K562 (cell line): ENCODE measurements around the gene RTP3. TPM values are rescaled to one million over a fixed set of nuclear protein-coding genes. Genes with fewer than 3 reads are reported as not detected.
A peak's percentile ranks its signal among the peaks of the same experiment; 100 is the strongest.

Experiments used
- CTBP1 ChIP-seq: fragments of 450-650 bp; IDR thresholded peaks from 2 replicates; pipeline ENCODE4 v1.6.1; 2016; ENCODE audit warnings: borderline replicate concordance
- HLTF ChIP-seq: fragments of 450-650 bp; IDR thresholded peaks from 2 replicates; pipeline ENCODE4 v1.6.1; 2016
- IRF2 ChIP-seq: sonication (generic); formaldehyde crosslinking; IDR thresholded peaks from 2 replicates; pipeline ENCODE4 v1.8.1; 2022; ENCODE audit warnings: mild to moderate bottlenecking, missing genetic modification reagents
- L3MBTL2 ChIP-seq: fragments of 450-650 bp; IDR thresholded peaks from 2 replicates; pipeline ENCODE4 v1.6.1; 2016; ENCODE audit warnings: mild to moderate bottlenecking, moderate library complexity
- NR3C1 ChIP-seq: sonication (generic); formaldehyde crosslinking; IDR thresholded peaks from 2 replicates; pipeline ENCODE4 v1.8.1; 2022; ENCODE audit warnings: missing genetic modification reagents
- POLR3G ChIP-seq: IDR thresholded peaks from 2 replicates; pipeline ENCODE4 v1.6.1; 2011; ENCODE audit not compliant: insufficient read length, insufficient replicate concordance; ENCODE audit errors: extremely low read depth
- TBP ChIP-seq: optimal IDR thresholded peaks from 2 replicates; pipeline ENCODE3; 2011; ENCODE audit warnings: low read depth, low read length, improper control_type of control experiment
- ZBTB40 ChIP-seq, 2 experiments: fragments of 450-650 bp in 1 of 2; sonication (generic) in 1 of 2; formaldehyde crosslinking in 1 of 2; IDR thresholded peaks; 2 replicates each; pipeline versions ENCODE4 v1.7.1 to v1.9.0; 2016 to 2022; ENCODE audit warnings: inconsistent platforms in 1 of 2, mild to moderate bottlenecking in 1 of 2, missing genetic modification reagents in 1 of 2
- ZNF445 ChIP-seq: fragments of 250-450 bp; sonication (Bioruptor Pico); IDR thresholded peaks from 2 replicates; pipeline ENCODE4 v1.4.0; 2020; ENCODE audit warnings: low read depth, mild to moderate bottlenecking, moderate library complexity
- ZNF507 ChIP-seq: conservative IDR thresholded peaks from 2 replicates; pipeline ENCODE4 v1.6.1; 2017; ENCODE audit warnings: missing genetic modification characterization, missing compliant biosample characterization
- ZNF551 ChIP-seq: fragments of 250-450 bp; sonication (Bioruptor Pico); IDR thresholded peaks from 2 replicates; pipeline ENCODE4 v1.5.0; 2021; ENCODE audit warnings: mild to moderate bottlenecking, moderate library complexity
- ZNF592 ChIP-seq: fragments of 450-650 bp; IDR thresholded peaks from 2 replicates; pipeline ENCODE4 v1.6.1; 2017; ENCODE audit warnings: antibody characterized with exemption, mild to moderate bottlenecking
- ZNF785 ChIP-seq: fragments of 250-450 bp; sonication (Bioruptor Pico); IDR thresholded peaks from 2 replicates; pipeline ENCODE4 v1.4.0; 2020; ENCODE audit warnings: mild to moderate bottlenecking
- polyA plus RNA-seq, 8 experiments: library from polyadenylated mRNA; depleted of rRNA in 4 of 8; stranded (reverse) in 5 of 8; unstranded in 3 of 8; fragments of >200 nt; fragmentation: Nextera tagmentation in 2 of 8; fragmentation: Illumina TruSeq in 1 of 8; extraction: Ambion mirVana in 2 of 8; extraction: Trizol in 1 of 8; gene quantifications; 2 replicates each; pipeline versions ENCODE4 v1.2.1 to v1.2.3, GENCODE V29; 2011 to 2014; ENCODE audit warnings: inconsistent platforms in 1 of 8, missing spikeins in 1 of 8
- total RNA-seq, 7 experiments: library from RNA; depleted of rRNA in 6 of 7; stranded (reverse); fragments of >200 nt in 6 of 7; fragmentation: Illumina TruSeq in 2 of 7; extraction: Trizol in 2 of 7; gene quantifications; 2 replicates each; pipeline versions ENCODE4 v1.2.1 to v1.2.3, GENCODE V29; 2011 to 2021; ENCODE audit warnings: low replicate concordance in 1 of 7
- TF ChIP-seq, protein P1 (sequence below): IDR thresholded peaks from 2 replicates; pipeline ENCODE4 v1.6.1; 2014; ENCODE audit warnings: antibody characterized with exemption

Gene RTP3
- total and polyA plus RNA-seq, 9 of the 15 experiments (the other 6 are each of a cell fraction or from before 2014, with no cell fraction given) = not detected

DNA sequence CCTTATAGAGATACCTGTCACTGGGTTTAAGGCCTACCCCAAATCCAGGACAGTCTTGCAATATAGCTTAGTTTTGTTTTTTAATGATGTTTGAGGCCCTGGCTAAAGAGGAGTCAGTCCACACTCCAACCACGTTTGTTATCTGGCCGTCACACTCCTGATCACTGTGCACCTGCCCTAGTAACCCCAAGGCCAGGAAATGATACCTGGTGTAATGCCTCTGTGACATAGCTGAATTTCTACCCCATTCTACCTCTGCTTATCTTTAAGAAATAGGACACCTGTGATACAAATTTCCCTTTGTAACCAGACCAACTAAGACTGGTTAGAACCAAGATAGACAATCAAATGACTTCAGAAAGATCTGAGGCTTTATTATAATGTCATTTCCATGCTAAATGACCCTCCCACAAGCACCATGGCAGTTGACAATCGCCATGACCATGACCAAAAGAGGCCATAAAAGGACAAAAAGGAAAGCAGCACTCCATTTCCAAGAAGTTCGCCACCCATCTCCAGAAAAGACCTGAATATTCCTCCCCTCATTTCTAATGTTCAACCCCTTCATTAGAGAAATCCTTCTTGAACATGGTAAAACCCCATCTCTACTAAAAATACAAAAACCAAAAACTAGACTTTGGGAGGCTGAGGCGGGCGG, 4.8 kb upstream of the RTP3 start (continued):
- TF ChIP-seq L3MBTL2 = peak; percentile 68
- no peak for TF ChIP-seq IRF2
- no peak for TF ChIP-seq POLR3G
- TF ChIP-seq, protein P1, sequence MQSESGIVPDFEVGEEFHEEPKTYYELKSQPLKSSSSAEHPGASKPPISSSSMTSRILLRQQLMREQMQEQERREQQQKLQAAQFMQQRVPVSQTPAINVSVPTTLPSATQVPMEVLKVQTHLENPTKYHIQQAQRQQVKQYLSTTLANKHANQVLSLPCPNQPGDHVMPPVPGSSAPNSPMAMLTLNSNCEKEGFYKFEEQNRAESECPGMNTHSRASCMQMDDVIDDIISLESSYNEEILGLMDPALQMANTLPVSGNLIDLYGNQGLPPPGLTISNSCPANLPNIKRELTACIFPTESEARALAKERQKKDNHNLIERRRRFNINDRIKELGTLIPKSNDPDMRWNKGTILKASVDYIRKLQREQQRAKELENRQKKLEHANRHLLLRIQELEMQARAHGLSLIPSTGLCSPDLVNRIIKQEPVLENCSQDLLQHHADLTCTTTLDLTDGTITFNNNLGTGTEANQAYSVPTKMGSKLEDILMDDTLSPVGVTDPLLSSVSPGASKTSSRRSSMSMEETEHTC = no peak
- TF ChIP-seq CTBP1 = peak; percentile 56
- TF ChIP-seq ZBTB40 (IDR thresholded peaks at IDR 0.05) = no peak
- no peak for TF ChIP-seq ZBTB40 (CRISPR knock-in tag; IDR thresholded peaks at IDR 0.05)
- no peak for TF ChIP-seq ZNF551 (CRISPR knock-in tag)
- TF ChIP-seq ZNF592 = peak; percentile 62; the same call in 1 of the 2 replicates
- TF ChIP-seq ZNF507 = no peak
- TF ChIP-seq NR3C1 (CRISPR knock-in tag) = no peak
- peak; percentile 34; the same call in 1 of the 2 replicates for TF ChIP-seq HLTF
- no peak for TF ChIP-seq ZNF445 (CRISPR knock-in tag)
- no peak for TF ChIP-seq ZNF785 (CRISPR knock-in tag)
- TF ChIP-seq TBP = peak; percentile 69
